DOHH2 (cell line): ENCODE measurements around the gene SLC25A43.

ENCODE experiments used
- EZH2phosphoT487 ChIP-seq: fragments of 200-600 bp; sonication (generic); IDR thresholded peaks from 2 replicates; pipeline ENCODE4 v1.6.1; 2017; ENCODE audit warnings: borderline replicate concordance, mild to moderate bottlenecking, antibody characterized with exemption, low read length, moderate library complexity, mixed read lengths
- TF ChIP-seq, protein P1 (sequence below): fragments of 200-600 bp; sonication (generic); IDR thresholded peaks from one replicate; pipeline ENCODE4 v1.5.1; 2014; ENCODE audit warnings: antibody characterized with exemption, mild to moderate bottlenecking, low read depth, low read length; ENCODE audit not compliant: poor library complexity, severe bottlenecking

DNA sequence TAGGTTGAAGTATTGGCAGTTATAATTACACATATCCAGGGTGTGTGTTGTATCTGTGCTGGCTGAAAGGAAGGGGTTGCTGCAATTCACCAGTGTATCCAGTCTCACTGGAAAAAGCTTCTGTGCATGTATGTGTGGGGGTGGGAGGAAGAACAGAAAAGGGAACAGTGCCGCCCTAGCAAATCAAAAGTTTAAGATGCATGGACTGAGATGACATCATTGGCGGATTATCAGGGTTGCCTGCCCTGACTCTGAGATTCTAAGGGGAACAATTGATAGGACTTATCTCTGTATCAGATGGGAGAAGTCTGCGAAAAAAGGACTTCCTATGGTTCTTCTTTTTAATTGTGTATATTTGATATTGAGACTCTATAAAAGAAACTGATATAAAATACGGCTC lies 3.5 kb downstream of the SLC25A43 start:
- TF ChIP-seq, protein P1, sequence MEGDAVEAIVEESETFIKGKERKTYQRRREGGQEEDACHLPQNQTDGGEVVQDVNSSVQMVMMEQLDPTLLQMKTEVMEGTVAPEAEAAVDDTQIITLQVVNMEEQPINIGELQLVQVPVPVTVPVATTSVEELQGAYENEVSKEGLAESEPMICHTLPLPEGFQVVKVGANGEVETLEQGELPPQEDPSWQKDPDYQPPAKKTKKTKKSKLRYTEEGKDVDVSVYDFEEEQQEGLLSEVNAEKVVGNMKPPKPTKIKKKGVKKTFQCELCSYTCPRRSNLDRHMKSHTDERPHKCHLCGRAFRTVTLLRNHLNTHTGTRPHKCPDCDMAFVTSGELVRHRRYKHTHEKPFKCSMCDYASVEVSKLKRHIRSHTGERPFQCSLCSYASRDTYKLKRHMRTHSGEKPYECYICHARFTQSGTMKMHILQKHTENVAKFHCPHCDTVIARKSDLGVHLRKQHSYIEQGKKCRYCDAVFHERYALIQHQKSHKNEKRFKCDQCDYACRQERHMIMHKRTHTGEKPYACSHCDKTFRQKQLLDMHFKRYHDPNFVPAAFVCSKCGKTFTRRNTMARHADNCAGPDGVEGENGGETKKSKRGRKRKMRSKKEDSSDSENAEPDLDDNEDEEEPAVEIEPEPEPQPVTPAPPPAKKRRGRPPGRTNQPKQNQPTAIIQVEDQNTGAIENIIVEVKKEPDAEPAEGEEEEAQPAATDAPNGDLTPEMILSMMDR, result no peak
- no peak for TF ChIP-seq EZH2phosphoT487
